ENCODE data around the gene PLCL2. TPM values are rescaled to one million over a fixed set of nuclear protein-coding genes. Genes with fewer than 3 reads are reported as not detected.
A peak's percentile ranks its signal among the peaks of the same experiment; 100 is the strongest.

PLCL2 gene
- total and polyA plus RNA-seq, 2 donors (not counting 1 experiment from before 2014, with no cell fraction given): 21.7 to 55.2 TPM

DNA sequence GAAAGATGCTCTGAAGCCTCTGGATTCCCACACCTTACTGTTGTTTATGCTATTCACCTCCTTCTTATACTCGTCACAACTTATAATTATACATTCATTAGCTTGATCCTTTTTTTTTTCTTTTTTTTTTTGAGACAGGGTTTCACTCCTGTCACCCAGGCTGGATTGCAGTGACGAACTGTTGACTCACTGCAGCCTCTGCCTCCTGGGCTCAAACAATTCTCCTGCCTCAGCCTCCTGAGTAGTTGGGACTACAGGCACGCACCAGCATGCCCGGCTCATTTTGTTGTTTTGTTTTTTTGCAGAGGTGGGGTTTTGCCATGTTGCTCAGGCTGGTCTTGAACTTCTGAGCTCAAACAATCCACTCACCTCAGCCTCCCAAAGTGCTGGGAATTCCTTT lies 143.6 kb downstream of the PLCL2 start:
- H3K79me2 ChIP-seq (ENCODE audit: control insufficient read depth, insufficient read depth, low read length): peaks cover 37% of the 10 kb centered on the region
- POLR2A ChIA-PET: no interaction called here
- Mint-ChIP-seq H3K4me1 (peaks cover 42% of the 10 kb centered on the region), H3K9me3 (ENCODE audit: insufficient read depth) (no peaks in the 10 kb centered on the region), H3K27me3 (no peaks in the 10 kb centered on the region), H3K27ac (peak overlapping the region; percentile 22), H3K4me3 (no peak overlapping the region)
- WGBS (ENCODE audit: insufficient coverage): 92% methylated on average over 2 of the region's 4 CpGs
- TF ChIP-seq CTCF (IDR thresholded peaks at IDR 0.05) (no peak), EZH2 (IDR thresholded peaks at IDR 0.05; ENCODE audit: borderline replicate concordance, insufficient read depth, low read depth, low read length, poor library complexity, severe bottlenecking) (no peak)
- peaks cover 13 to 18% of the 10 kb centered on the region in 2 donors for H3K4me1 ChIP-seq (ENCODE audit: control insufficient read depth in 2 of 2, insufficient read depth in 2 of 2, low read length in 2 of 2)
- ATAC-seq (ENCODE audit: low read depth) (no peak), DNase-seq (no peak)
- H3K27ac ChIP-seq (ENCODE audit: low read length in 2 of 2): no peak overlapping the region
- no peak overlapping the region for H2AFZ ChIP-seq (ENCODE audit: insufficient read depth, low read depth, low read length, poor library complexity, severe bottlenecking)
- intact Hi-C loops (cut with micrococcal nuclease): no loop called here
- H3K9me3 ChIP-seq (ENCODE audit: control extremely low read depth in 1 of 3, control insufficient read depth in 2 of 3, insufficient read depth in 1 of 3, low read length in 2 of 3): no peaks in the 10 kb centered on the region
- H3K36me3 ChIP-seq (replicated peaks in 1 of 2; ENCODE audit: control extremely low read depth in 1 of 2, control insufficient read depth in 1 of 2, extremely low read depth in 1 of 2, insufficient read depth in 2 of 2, low read length in 1 of 2): peaks cover 2 to 14% of the 10 kb centered on the region in 2 experiments
- peaks cover 17% of the 10 kb centered on the region for H4K20me1 ChIP-seq (ENCODE audit: control insufficient read depth, insufficient read depth, low read length, poor library complexity, severe bottlenecking)
- no peak overlapping the region for H3K4me2 ChIP-seq (replicated peaks; ENCODE audit: low read depth, low read length, poor library complexity, severe bottlenecking)
- H3K4me3 ChIP-seq (ENCODE audit: control extremely low read depth in 1 of 5, extremely low read depth in 1 of 5, insufficient read depth in 1 of 5, low read depth in 2 of 5, low read length in 4 of 5): no peak overlapping the region
- CTCF ChIA-PET: interaction anchor here (0.5 kb wide), 1 partner anchor 177 kb away, joined by 3 read pairs; no protein-coding TSS in a partner anchor
- no peaks in the 10 kb centered on the region for H3K27me3 ChIP-seq (replicated peaks in 1 of 4; ENCODE audit: control extremely low read depth in 1 of 4, control insufficient read depth in 3 of 4, insufficient read depth in 4 of 4, low read length in 3 of 4)
- no peak overlapping the region for H3K9ac ChIP-seq (ENCODE audit: low read length)

DNA sequence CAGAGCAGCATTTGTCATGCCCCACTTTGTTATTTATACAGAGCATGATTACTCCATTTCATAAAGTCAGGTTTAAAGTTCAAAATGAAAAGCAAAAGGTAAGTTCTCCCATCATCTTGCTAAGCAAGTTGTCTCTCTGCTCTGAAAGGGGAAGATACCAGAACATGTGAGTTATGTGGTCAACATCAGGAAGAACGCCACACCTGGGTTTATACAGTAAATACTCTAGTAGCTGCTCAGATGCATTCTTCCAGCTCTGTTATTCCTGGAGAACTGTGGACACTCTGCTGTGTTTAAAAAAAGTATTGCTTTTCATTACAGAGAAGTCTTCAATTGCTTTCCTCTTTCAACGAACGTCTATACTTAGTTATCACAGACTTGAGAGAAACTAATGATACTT lies 145.7 kb downstream of the PLCL2 start:
- ATAC-seq (ENCODE audit: low read depth) (peak; percentile 43), DNase-seq (peak; percentile 41)
- H3K27me3 Mint-ChIP-seq: no peaks in the 10 kb centered on the region
- Histone ChIP-seq H3K4me3 (ENCODE audit: control extremely low read depth in 1 of 5, extremely low read depth in 1 of 5, insufficient read depth in 1 of 5, low read depth in 2 of 5, low read length in 4 of 5) (no peak overlapping the region), H3K36me3 (replicated peaks in 1 of 2; ENCODE audit: control extremely low read depth in 1 of 2, control insufficient read depth in 1 of 2, extremely low read depth in 1 of 2, insufficient read depth in 2 of 2, low read length in 1 of 2) (peaks cover 2 to 12% of the 10 kb centered on the region in 2 experiments), H3K27ac (ENCODE audit: low read length in 2 of 2) (peak overlapping the region in 1 of 2 donors; percentile 24), H2AFZ (ENCODE audit: insufficient read depth, low read depth, low read length, poor library complexity, severe bottlenecking) (no peak overlapping the region), H4K20me1 (ENCODE audit: control insufficient read depth, insufficient read depth, low read length, poor library complexity, severe bottlenecking) (peaks cover 17% of the 10 kb centered on the region), H3K79me2 (ENCODE audit: control insufficient read depth, insufficient read depth, low read length) (peaks cover 35% of the 10 kb centered on the region), H3K4me1 (ENCODE audit: control insufficient read depth in 2 of 2, insufficient read depth in 2 of 2, low read length in 2 of 2) (peaks cover 17 to 25% of the 10 kb centered on the region in 2 donors), H3K4me2 (replicated peaks; ENCODE audit: low read depth, low read length, poor library complexity, severe bottlenecking) (peak overlapping the region; percentile 19), H3K9ac (ENCODE audit: low read length) (no peak overlapping the region), H3K27me3 (replicated peaks in 1 of 4; ENCODE audit: control extremely low read depth in 1 of 4, control insufficient read depth in 3 of 4, insufficient read depth in 4 of 4, low read length in 3 of 4) (no peaks in the 10 kb centered on the region), H3K9me3 (ENCODE audit: control extremely low read depth in 1 of 3, control insufficient read depth in 2 of 3, insufficient read depth in 1 of 3, low read length in 2 of 3) (no peaks in the 10 kb centered on the region)
- no CpG with 5 or more reads among the region's 3 CpGs for WGBS (ENCODE audit: insufficient coverage)
- peak overlapping the region; percentile 6 for H3K4me3 Mint-ChIP-seq
- H3K27ac Mint-ChIP-seq: peak overlapping the region; percentile 64
- intact Hi-C loops (cut with micrococcal nuclease): loop anchor here (5.0 to 10.0 kb wide), 3 partner anchors 143 to 204 kb away; no protein-coding TSS in a partner anchor
- no peaks in the 10 kb centered on the region for H3K9me3 Mint-ChIP-seq (ENCODE audit: insufficient read depth)
- ChIA-PET POLR2A (interaction anchor here (1.0 kb wide), 1 partner anchor 141 kb away, joined by 3 read pairs; no protein-coding TSS in a partner anchor), CTCF (interaction anchor here (0.7 to 1.8 kb wide), 7 partner anchors 9 to 202 kb away, joined by 3 to 9 read pairs (median 3); partner anchors contain the start of gene PLCL2)
- TF ChIP-seq EZH2 (IDR thresholded peaks at IDR 0.05; ENCODE audit: borderline replicate concordance, insufficient read depth, low read depth, low read length, poor library complexity, severe bottlenecking) (no peak), CTCF (IDR thresholded peaks at IDR 0.05) (no peak)
- peaks cover 39% of the 10 kb centered on the region for H3K4me1 Mint-ChIP-seq

Data from B cell (primary cell).